Neutrophil (primary cell): ENCODE data around the gene ARV1.

Experiments
- H3K27ac ChIP-seq: fragments of 200-600 bp; sonication (generic); 2 replicates; pipeline ENCODE4 v1.5.1; 2016; ENCODE audit warnings: mild to moderate bottlenecking, moderate library complexity
- H3K27me3 ChIP-seq: fragments of 200-600 bp; sonication (generic); 2 replicates; pipeline ENCODE4 v1.6.0; 2016; ENCODE audit warnings: mild to moderate bottlenecking
- H3K36me3 ChIP-seq: fragments of 200-600 bp; sonication (generic); 2 replicates; pipeline ENCODE4 v1.5.1; 2017
- H3K4me1 ChIP-seq, 2 experiments: fragments of 200-600 bp in 1 of 2; sonication (generic) in 1 of 2; 1 replicate in 1 of 2; 2 replicates in 1 of 2; pipeline versions ENCODE4 v1.5.1 to v1.6.1; 2013 to 2016; ENCODE audit warnings: low read depth in 1 of 2, low read length in 1 of 2, mild to moderate bottlenecking in 1 of 2, moderate library complexity in 1 of 2; ENCODE audit not compliant: control insufficient read depth in 1 of 2, insufficient read depth in 1 of 2
- H3K4me3 ChIP-seq, 2 experiments: fragments of 200-600 bp in 1 of 2; sonication (generic) in 1 of 2; 1 replicate in 1 of 2; 2 replicates in 1 of 2; pipeline ENCODE4 v1.5.1; 2013 to 2016; ENCODE audit warnings: low read depth in 1 of 2, low read length in 1 of 2, mild to moderate bottlenecking in 1 of 2, moderate library complexity in 1 of 2
- H3K9me3 ChIP-seq: fragments of 200-600 bp; sonication (generic); 2 replicates; pipeline ENCODE4 v1.5.1; 2016
- TF ChIP-seq, protein P1 (sequence below): fragments of 200-600 bp; sonication (generic); IDR thresholded peaks from 2 replicates; pipeline ENCODE4 v1.5.1; 2016; ENCODE audit warnings: antibody characterized with exemption

Gene ARV1

DNA sequence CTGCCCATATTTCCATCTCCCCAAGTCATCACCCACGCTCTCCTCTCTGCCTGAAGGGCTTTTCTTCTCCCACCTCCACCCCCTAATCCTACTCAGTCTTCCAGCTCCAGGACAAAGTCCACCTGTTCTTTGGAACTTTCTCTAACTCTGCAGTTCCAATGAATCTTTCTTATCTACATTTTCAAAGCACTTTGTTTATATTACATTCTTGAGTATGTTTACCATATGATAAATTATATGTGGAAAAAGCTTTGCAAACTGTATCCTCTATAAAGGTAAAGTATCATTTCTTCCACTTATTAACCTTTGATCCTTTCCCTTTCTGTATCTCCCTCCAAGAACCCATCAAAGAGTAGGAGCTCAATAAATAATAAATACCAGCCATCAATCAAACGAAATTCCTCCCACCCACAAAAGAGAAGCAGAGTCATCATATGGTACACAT is 39.9 kb upstream of the ARV1 start:
- H3K4me1 ChIP-seq: peaks cover 0 to 7% of the 10 kb centered on the region in 2 experiments
- H3K4me3 ChIP-seq: no peak overlapping the region
- no peaks in the 10 kb centered on the region for H3K9me3 ChIP-seq
- TF ChIP-seq, protein P1, sequence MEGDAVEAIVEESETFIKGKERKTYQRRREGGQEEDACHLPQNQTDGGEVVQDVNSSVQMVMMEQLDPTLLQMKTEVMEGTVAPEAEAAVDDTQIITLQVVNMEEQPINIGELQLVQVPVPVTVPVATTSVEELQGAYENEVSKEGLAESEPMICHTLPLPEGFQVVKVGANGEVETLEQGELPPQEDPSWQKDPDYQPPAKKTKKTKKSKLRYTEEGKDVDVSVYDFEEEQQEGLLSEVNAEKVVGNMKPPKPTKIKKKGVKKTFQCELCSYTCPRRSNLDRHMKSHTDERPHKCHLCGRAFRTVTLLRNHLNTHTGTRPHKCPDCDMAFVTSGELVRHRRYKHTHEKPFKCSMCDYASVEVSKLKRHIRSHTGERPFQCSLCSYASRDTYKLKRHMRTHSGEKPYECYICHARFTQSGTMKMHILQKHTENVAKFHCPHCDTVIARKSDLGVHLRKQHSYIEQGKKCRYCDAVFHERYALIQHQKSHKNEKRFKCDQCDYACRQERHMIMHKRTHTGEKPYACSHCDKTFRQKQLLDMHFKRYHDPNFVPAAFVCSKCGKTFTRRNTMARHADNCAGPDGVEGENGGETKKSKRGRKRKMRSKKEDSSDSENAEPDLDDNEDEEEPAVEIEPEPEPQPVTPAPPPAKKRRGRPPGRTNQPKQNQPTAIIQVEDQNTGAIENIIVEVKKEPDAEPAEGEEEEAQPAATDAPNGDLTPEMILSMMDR: no peak
- H3K27me3 ChIP-seq: no peaks in the 10 kb centered on the region
- H3K27ac ChIP-seq: no peak overlapping the region
- H3K36me3 ChIP-seq: peaks cover 38% of the 10 kb centered on the region

DNA sequence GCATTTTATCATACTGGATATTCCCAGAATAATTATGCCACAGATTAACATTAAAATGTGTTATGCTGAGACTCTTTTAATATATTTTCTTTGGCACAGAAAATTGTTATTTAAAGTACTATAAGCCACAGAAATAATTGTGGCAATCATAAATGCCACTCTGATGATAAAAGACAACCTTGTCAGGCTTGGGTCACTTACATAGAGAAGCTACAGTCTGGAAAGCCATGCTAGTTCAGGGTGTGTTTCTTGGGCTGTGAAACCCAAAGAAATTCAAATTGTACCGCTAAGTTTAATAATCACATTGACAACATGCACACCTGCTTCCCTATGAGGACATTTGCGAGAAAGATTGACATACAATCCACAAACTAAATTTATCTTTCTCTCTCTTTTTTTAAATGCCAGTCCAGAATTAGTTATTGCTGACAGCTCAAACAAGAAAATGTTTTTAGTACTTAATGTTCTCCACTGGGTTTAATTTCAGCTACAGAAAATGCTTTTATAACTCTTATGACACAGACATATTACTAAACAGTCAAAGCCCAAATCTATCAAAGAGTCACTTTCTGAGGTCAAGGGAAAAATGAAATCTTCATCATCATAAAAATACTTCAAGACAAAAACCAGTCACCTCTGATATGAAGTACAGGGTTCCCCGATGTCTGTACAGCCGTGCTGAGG is 38.9 kb upstream of the ARV1 start:
- TF ChIP-seq, protein P1: no peak
- no peaks in the 10 kb centered on the region for H3K27me3 ChIP-seq
- H3K36me3 ChIP-seq: peaks cover 42% of the 10 kb centered on the region
- peaks cover 0 to 7% of the 10 kb centered on the region in 2 experiments for H3K4me1 ChIP-seq
- no peak overlapping the region for H3K27ac ChIP-seq
- H3K9me3 ChIP-seq: no peaks in the 10 kb centered on the region
- no peak overlapping the region for H3K4me3 ChIP-seq

DNA sequence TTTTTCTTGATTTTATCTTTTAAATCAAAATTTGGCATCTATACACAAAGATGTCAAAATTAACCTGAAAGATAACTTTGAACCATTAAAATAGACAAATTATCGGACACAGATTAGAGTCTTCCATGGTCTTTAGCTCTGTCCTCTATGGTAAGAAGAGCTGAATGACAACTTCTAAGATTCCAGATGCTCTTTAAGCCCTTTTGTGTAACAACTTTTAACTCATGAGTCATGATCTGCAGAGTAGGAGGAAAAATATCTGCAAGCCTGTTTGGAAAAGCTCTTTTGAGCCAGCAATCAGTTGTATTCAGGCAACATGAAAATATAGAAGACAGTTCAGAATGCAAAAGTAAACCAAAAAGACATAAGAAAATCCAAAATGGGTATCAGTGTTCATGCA is 38.0 kb upstream of the ARV1 start:
- H3K27ac ChIP-seq: no peak overlapping the region
- H3K9me3 ChIP-seq: no peaks in the 10 kb centered on the region
- peaks cover 0 to 7% of the 10 kb centered on the region in 2 experiments for H3K4me1 ChIP-seq
- peaks cover 45% of the 10 kb centered on the region for H3K36me3 ChIP-seq
- TF ChIP-seq, protein P1: no peak
- no peaks in the 10 kb centered on the region for H3K27me3 ChIP-seq
- no peak overlapping the region for H3K4me3 ChIP-seq

DNA sequence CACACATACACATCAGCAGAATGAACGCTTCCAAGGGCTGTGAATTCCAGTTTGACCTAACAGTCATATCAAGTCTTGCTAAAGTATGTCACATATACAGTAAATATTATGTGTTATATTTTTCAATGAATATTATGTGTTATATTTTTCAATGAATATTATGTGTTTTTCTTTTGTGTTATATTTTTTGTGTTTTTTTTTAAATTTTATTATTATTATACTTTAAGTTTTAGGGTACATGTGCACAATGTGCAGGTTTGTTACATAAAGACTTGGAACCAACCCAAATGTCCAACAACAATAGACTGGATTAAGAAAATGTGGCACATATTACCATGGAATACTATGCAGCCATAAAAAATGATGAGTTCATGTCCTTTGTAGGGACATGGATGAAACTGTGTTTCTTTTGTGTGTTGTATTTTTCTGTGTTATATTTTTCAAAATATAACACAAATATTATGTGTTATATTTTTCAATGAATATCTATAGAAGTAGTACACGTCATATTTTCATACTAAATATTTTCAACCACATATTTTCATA is 35.8 kb upstream of the ARV1 start:
- H3K27me3 ChIP-seq: no peaks in the 10 kb centered on the region
- no peaks in the 10 kb centered on the region for H3K4me1 ChIP-seq
- TF ChIP-seq, protein P1: no peak
- H3K27ac ChIP-seq: no peak overlapping the region
- peaks cover 39% of the 10 kb centered on the region for H3K36me3 ChIP-seq
- no peak overlapping the region for H3K4me3 ChIP-seq
- no peaks in the 10 kb centered on the region for H3K9me3 ChIP-seq

DNA sequence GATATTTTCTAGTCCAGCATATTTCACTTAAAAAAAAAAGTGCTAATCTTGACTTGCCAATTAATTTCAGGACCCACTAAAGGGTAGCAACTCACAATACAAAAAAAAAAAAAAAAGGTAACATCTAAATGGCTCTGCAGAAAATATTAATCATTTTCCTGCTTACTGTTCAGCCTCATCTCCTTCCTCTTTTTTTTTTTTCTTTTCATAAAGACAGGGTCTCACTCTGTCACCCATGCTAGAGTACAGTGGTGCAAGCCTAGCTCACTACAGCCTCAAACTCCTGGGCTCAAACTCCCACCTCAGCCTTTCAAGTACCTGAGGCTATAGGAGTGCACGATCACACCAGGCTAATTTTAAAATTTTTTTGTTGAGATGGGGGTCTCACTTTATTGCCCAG is 30.6 kb upstream of the ARV1 start:
- H3K27ac ChIP-seq: no peak overlapping the region
- TF ChIP-seq, protein P1: no peak
- no peak overlapping the region for H3K4me3 ChIP-seq
- H3K4me1 ChIP-seq: no peaks in the 10 kb centered on the region
- H3K36me3 ChIP-seq: peaks cover 50% of the 10 kb centered on the region
- H3K9me3 ChIP-seq: no peaks in the 10 kb centered on the region
- no peaks in the 10 kb centered on the region for H3K27me3 ChIP-seq
